ENCODE data around the gene EEIG1.

Gene EEIG1

DNA sequence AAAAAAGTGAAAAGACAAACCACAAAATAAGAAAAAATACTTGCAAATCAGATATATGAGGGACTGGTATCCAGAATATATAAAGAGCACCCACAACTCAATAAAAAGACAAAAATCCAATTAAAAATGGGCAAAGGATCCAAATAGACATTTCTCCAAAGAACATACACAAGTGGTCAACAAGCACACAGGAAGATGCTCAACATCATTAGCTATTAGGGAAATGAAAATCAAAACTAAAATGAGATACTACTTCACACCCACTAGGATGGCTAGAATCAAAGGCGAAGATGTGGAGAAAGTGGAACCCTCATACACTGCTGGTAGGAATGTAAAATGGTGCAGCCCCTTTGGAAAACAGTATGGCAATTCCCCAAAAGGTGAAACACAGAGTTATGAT is 22.1 kb downstream of the EEIG1 start:
- no peak for DNase-seq

DNA sequence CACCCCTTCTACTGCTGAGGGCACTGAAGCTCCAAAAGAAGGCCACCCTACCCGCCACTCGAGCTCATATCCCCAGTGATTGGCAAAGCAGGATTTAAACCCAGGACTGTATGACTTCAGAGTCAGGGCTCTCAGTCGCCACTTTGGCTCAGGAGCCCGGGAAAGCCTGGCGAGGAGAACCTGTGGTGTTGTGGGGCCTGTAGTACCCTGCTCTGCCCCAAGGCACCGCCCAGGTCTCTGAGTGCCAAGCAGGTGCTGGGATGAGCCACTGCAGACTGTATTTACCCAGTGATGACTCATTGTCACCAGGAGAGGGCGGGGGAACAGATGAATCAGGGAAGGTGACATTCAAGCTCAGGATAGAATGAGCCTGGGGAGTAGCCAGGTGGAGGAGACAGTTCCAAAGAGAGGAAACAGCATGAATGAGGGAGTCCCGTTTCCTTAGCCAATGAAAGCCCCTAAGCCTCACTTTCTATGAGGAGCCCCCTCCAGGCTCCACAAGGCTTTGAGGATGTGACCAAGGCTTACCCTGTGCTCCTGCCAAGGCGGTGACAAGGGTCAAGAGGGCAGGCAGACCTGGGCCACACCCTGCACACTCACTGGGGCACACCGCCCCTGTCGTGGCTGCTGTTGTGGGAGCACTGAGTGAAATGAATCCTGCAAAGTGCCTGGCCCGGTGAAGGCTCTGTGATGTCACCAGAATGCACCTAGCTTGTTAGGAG is 25.3 kb downstream of the EEIG1 start:
- no peak for DNase-seq

DNA sequence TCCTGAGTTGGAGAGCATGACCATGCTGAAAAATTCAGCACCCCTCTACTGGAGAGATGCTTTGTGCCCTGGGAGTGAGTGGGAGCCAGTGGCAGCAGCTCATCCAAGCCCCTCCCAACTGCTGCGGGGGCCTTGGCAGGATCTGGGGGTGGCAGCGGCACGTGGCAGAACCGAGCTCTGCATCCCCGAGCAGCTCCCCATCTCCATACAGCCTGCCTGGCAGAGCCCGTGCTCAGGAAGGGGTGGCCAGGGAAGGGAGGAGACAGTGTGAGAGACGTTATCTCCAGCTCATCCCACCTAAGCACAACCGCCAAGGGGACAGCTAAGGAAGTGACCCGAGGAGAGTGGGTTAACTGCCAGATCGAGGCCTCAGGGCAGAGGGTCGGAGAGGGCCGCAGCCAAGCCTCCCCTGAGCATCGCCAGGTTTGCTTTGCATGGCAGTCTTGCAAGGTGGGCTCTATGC is 25.9 kb downstream of the EEIG1 start:
- no peak for DNase-seq

DNA sequence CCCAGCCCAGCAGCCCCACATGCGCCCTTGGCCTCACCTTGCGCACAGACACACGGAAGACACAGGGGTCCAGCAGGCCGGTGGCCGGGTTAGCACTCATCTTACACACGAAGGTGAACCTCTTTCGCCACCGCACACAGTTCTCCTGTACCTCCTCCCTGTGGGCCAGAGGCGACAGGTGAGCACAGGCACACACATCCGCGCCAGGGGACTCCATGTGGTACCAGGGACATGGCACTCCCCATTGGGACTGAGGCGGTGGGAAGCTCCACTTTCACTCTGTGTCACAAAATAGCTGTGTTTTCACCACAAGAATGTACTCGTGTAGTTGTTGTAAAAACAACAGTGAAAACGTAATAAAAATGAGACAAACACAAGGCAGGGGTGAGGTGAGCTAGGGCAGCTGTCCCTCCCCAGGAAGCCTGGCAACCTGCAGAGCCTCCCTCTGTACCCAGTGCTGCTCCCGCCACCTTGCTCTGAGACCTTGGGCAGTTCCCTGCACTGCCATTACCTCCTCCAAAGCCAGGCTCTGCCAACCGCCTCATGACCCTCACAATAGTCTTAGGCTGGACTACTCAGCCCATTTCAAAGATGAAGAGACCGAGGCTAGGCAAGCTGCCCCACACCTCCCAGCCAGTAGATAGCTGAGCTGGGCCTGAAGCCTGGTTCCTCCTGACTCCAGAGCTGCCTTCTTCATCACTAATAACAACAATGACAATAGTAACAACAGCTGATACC is 26.9 kb downstream of the EEIG1 start:
- DNase-seq: no peak

DNA sequence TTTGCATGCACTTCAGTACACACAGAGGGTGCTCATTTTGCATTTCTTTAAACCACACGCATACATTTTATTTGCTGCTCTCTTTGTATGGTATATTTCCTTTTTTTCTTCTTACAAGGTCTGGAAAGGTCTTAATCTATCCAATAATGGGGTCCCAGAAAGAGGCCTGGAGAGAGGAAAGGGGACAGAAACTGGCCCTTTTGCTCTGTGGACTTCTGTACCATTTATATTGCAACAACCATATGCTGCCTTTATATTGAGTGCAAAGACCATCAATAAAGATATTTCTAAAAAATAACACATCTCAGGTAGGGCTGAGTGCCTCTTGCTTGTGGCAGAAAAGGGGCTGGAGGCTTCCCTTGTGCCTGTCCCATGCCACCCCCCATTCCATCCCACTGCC is 27.6 kb downstream of the EEIG1 start:
- DNase-seq: no peak

DNA sequence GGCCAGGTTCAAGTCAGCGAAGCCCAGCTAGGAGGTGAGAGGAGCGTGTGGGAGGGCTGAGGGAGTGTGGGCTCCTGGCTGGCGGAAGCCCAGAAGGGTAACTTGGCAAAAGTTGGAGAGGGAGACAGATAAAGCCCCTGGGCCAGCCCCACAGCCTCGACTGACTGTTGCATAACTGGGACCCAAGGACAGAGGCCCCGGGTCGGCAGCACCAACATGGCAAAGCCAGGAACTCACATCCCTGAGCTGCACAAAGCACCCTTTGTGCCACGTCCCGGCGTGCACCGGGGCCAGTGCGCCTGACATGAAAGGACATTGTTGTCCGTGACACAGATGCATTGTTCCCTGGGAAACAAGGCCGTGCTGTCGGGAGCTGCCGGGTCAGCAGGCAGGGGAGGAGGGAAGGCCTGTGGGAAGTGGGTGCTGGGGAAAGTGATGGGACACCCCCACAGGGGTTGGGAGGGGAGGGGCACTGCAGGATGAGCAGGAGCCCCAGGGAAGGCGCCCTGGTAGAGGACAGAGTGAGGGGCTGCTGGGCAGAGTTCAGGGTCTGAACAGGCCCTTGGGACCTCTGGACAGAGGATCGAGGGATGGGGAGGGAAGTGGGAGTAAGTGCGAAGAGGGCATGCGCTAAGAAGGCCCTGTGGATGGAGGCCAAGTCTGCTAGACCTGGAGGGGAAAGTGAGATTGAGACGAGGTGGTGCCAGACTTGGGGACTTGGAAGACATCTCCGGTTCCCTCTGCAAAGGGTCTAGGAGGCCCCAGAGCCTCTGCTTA is 30.1 kb downstream of the EEIG1 start:
- DNase-seq: no peak

DNA sequence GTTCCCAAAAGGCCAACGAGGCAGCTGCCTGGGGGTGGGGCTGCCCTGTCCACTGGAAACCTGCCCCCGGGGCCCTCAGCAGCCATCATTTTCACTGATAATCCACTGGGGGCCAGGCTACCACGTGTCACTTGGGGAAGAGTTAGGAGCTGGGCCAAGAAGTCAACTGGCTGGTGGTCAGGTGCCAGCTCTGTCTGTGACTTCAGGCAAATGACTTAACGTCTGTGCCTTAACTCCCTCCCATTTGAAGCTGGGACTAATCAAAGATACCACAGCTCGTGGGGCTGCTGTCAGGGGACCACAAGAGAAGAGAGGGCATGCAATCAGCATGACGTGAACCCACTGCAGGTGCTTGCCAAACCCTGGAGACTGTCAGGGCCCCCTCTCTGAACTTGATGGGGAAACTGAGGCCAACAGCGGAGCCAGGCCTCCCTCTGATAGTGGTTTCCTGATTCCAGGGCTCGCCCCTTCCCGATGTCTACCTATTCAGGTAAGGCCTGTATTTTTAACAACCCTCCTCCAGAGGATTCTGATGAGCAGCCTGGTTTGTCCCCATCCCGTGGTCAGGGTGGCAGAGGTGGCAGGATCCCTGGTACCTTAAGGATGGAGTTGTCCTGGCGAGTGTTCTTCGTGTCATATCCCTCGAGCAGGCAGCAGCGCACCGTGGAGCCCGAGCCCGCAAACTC is 30.8 kb downstream of the EEIG1 start:
- DNase-seq: no peak

DNA sequence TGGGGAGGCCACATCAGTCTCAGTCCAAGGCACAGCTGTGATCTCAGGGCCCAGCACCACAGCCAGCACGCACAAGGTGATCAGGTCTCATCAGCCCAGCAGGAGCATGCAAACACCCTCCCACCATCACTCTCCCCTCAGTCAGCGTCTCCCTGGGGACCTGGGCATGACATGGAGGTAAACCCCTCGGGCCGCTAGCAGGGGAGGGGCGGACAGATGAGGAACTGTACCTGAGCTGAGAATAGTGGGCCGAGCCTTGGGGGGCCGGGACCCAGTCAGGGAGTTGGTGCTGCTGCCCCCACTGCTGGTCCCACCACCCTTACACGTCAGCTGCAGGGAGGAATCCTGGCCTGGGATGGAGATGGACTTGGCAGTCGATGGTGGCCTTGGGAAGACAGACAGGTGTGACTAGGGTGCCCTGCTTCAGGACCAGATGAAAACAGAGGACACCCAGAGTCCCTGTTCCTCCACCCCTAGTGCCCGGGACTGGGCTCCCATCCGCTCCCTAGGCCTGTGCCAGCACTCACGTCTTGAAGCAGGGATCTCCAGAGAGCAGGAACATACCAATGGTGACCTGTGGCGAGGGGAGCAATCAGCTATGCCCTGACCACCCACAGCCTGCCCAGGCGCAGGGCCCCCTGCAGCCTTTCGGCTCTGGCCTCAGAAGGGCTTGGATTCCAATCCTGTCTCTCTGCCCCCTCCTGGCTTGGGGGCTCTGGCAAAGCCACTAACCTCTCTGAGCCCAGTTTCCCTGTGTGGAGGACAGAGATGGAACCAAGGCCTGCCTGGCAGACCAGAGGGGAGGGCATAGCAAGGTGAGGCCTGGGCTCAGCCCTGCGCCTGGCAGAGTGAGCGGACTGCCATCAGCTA is 32.7 kb downstream of the EEIG1 start:
- no peak for DNase-seq

DNA sequence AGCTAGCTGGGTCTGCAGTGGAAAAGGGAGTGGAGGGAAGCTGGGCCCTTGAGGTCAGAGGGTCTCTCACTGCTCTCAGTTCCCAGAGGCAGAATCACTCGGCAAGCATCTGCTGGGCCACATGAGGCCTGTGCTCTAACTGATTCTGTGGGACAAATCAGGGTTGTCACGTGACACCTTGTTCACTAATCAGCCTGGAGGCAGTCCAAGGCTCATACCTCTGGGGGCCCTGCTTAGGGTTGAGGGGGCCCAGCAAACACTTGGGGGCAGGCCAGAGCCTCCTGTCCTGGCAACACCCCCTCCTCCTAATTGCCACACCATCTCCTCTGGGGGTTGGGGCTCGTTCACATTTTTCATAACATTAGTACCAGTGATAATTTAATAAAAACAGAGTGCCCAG is 34.1 kb downstream of the EEIG1 start:
- DNase-seq: no peak

DNA sequence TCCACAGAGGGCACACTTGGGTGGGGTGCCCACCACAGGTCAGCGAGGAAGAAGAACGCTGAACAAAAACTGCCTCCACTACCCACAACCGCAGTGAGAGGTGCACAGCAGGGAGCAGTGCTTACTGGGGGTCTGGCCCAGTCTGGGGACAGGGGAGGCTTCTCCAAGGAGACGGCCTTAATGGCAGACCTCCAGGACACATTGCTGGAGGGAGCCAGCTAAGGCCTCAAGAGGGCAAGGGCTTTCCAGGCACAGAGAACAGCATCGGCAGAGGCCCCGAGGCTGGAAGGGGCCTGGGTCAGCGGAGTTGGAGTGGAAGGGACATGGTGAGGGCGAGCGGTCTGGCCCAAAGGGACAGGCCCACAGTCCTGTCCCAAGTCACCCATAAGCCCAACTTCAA is 34.8 kb downstream of the EEIG1 start:
- DNase-seq: no peak

DNA sequence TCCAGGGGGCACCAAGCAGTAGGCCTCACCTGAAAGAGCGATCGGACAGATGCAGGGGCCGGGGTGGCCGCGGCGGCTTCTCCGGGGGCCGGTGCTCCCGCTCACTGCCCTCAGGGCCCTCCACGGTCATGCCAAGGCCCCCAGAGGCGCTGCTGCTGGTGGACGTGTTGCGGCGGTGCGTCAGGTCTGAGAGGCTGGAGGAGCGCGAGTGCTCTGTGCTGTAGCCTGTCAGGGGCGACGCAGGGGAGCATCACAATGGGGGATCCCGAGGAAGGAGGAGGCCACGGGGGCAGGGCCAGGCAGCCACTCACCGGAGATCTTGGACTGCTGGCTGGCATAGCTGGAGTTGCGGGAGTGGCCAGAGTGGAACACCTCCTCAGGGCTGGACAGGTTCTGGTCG is 35.5 kb downstream of the EEIG1 start:
- no peak for DNase-seq

DNA sequence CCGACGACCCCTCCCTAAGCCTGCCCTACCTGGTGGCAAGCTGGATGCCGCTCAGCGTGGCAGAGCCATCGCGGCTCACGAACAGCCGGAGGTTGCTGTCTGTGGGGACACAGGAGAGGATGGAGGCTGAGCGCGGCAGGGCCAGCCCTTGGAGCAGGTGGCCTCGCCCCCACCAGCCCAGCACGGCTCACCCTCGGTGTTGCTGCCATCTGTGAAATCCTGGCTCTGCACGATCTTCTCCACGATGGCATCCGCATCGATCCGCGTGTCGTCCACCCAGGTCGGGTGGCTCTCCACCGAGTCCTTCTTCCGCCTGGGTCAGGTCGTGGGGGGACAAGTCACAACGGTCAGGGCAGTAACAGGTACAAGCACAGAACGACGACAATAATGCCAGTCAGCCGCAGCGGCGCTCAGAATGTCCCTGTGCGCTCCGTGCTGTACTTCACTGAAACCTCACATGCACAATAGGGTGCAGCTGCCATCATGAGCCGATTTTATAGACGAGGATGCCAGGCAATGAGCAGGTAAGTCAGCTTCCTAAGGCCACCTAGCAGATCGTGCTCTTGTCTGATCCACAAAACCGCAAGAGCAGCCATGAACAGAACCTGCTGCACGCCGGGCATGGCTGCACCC is 36.1 kb downstream of the EEIG1 start:
- DNase-seq: no peak

DNA sequence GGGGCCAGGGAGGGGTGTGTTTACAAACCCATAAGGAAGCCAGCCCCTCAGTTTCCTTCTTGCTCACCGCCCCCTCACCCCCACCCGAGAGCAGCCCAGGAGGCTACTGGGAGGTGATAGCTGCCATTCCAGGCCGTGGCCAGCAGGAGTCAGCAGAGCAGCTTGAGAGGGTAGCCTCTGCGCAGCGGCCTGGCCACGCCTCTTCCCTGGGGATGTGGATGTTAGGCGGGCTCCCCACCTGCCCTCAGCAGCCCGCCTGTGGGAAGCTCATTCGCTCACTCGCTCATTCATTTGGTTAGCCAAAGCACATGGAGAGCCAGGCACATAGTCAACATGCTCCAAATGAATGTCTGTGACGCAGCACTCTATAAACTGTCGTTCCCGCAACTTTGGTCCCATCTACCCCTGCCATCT is 37.1 kb downstream of the EEIG1 start:
- no peak for DNase-seq

DNA sequence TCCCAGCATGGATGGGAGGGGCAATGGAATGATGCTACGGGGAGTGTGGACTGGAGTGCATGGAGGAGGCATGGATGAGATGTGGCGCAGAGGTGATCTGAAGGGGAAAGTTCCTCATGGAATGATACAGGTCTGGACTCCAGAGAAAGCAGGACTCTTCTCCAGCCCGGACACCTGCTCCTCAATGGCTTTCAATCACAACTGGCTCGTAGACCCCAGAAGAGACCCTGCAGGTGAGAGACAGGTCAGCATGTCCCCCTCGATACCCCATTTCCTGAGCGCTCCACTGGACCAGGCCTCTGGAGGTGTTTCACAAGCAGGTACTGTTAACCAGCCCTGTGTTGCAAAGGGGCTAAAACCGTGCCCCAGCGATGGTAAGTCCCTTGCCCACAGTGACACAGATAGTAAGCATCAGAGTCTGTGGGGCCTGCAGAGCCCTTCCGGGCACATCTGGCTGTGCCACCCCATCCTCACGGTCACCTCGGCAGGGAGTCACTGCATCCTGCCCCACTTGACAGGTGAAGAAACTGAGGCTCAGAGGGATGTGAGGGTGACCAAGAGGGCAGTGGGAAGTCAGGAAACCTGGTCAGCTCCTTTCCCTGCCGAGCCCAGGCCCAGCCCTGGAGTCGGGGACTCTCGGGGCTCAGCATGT is 37.7 kb downstream of the EEIG1 start:
- no peak for DNase-seq

DNA sequence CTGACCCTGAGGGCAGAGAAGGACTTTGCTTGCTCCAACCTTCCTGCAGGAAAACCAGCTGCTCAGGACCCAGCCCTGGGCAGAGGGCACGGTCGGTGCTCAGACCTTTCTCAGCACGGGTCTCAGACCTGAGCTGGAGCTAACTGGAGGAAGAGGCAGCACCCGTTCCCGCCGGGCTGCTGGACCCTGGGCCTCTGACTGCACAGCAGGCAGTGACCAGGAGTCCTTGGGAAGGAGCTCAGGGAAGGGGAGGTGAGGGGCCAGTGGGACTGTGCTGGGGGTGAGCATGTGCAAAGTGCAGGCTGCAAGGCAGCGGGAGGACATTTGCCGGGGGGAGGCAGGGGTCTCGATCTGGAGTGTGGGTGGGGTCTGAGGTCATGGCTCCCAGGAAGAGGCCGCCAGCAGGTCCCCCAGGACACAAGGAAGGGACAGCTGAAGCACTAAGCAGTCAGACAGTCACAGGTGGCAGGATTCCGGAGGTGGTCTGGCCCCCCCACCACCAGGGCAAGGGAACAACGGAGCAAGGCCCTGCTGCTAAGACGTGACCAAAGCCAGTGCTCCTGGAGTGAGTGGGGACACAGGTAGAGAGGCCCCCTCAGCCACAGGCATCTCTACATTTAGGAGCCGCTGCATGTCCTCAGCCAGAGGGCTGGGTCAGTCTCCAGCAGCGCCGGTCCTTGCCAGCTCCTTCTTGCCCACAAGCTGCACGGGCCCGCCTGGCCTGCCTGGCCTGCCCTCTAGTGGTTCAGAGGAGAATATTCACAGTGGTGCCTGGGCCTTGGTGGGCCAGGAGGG is 38.4 kb downstream of the EEIG1 start:
- DNase-seq: no peak

DNA sequence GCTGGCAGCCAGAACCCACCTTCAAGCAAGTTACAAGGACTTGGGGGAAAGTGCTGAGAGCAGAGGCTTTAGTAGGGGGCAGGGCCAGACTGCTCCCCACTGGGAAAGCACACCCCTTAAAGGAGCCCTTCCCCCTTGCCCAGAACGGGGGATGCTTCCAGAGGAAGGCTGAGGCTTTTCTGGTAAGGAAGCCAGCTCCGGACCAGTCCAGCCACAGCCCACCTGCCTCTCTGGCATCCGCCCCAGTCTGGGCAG is 38.9 kb downstream of the EEIG1 start:
- DNase-seq: no peak

DNA sequence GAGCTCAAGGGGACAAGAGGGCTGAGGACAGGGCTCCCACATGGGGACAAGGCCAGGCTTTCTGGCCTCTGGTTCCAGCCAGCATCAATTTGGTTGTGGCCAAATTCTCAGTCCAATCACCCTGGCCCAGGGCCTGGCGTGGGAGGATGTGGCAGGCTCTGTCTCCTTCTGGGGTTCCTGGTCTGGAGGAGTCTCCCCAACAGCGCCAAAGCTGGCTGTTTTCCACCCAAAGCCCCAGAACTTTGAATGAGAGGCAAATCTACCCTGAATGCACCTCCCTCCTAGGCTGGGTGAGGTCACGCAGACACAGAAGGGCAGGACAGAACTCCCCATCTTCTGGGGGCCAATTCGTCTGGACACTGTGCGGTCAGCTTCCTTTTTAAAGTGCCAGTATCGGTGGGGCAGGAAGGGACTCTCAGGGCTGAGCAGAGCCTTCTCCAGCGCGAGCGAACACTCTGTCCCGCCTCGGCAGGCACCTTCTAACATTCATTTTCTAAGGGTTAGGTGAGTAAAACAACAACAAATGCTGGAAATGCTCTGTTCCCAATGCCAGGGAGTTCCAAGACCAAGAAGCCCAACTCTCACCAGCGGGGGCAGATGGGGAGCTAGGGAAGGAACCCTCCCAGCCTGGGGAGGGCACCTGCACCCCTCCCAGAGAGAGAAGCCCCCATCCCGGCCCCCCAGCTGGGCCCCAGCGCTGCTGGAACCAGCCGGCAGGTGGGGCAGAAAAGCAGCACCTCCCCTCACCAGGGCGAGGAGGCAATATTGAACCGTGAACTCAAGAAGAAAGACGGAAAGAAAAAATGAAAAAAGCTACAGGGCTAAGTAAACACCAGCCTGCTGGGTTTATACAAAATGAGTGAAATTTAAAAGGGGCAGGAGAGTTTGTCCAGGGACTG is 39.5 kb downstream of the EEIG1 start:
- no peak for DNase-seq

DNA sequence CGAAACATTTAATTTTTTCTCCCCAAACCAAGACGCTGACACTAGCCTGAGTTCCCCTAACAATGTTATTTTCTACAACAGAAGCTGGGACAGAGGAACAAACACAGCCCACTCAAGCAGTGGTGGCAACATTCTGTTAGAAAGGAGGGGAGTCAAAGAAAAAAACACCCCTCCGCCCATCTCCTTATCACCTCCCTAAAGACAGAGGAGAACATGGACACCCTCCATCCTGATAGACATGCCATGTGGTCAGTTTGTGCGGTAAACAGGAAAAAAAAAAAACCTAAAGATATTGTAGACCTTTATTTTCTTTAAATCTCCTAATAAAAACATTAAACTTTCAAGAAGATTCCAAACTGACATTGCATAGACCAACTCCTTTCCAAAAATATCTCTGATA is 40.2 kb downstream of the EEIG1 start:
- DNase-seq: no peak

DNA sequence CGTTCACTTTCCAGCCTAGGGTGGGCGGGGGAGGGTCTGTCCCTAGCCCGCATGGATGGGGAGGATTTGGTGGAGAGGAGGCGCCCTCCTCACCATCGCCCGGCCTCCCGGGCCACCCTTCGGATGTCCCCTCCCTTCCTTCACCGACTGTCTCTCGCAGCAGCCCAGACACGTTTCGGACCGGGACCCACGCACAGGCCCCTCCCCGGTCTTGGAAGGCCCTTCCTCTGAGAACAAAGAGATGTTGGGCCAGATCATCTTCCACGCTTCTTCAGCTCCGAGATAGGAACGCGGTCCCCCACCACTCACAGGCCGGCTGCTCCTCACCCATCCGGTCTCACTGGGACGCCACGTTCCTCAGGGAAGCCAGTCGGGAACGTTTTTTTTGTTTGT is 42.5 kb downstream of the EEIG1 start:
- no peak for DNase-seq
